HG03103 (cell line): Measurements from ENCODE around the gene CT45A3.
A peak's percentile ranks its signal among the peaks of the same experiment; 100 is the strongest.
"Not testable (repeated sequence)": the region's sequence is repeated elsewhere in the genome, so short reads cannot be mapped to it uniquely, and the experiment has no call there.

Source experiments
- ATAC-seq: cut with Tn5 transposase; IDR thresholded peaks from one replicate; pipeline ENCODE4 v1.9.1; 2021; ENCODE audit warnings: low read depth; ENCODE audit not compliant: unreplicated experiment

The CT45A3 gene

GRCh38 chrX:135768091-135768490 lies at the start of gene CT45A3:
CT45A3 (minus strand) TSS chrX:135768191; CDS start chrX:135764444, 3,747 bp downstream.
- ATAC-seq = not testable (repeated sequence)

GRCh38 chrX:135802687-135803086 lies 34.7 kb upstream of the CT45A3 start, which contains the start of gene CT45A6:
CT45A6 (minus strand) TSS chrX:135802787; CDS start chrX:135798993, 3,794 bp downstream.
- ATAC-seq = not testable (repeated sequence)

- not testable (repeated sequence) for ATAC-seq
Observed at GRCh38 chrX:135785403-135785802, 17.4 kb upstream of the CT45A3 start, which contains the start of gene CT45A5. CT45A5 (minus strand) TSS chrX:135785503; CDS start chrX:135781729, 3,774 bp downstream.

GRCh38 chrX:135744739-135745138 lies 23.3 kb downstream of the CT45A3 start:
- ATAC-seq = not testable (repeated sequence)

- ATAC-seq = no peak
Observed at GRCh38 chrX:135741192-135741715, 26.7 kb downstream of the CT45A3 start.

GRCh38 chrX:135740681-135741149 lies 27.3 kb downstream of the CT45A3 start:
- ATAC-seq = peak; percentile 68

- peak; percentile 52 for ATAC-seq
Observed at GRCh38 chrX:135737366-135738071, 30.5 kb downstream of the CT45A3 start.

- not testable (repeated sequence) for ATAC-seq
Observed at GRCh38 chrX:135734666-135735065, 33.3 kb downstream of the CT45A3 start.

- no peak for ATAC-seq
Observed at GRCh38 chrX:135713795-135714194, 54.2 kb downstream of the CT45A3 start.

GRCh38 chrX:135713183-135713689 lies 54.8 kb downstream of the CT45A3 start, which contains the start of gene CT45A1:
CT45A1 (plus strand) TSS chrX:135713639; CDS start chrX:135718941, 5,302 bp downstream.
- not testable (repeated sequence) for ATAC-seq
